HEK293 (cell line): ENCODE results near the gene GLRX2.
A peak's percentile ranks its signal among the peaks of the same experiment; 100 is the strongest.

ENCODE experiments used
- CTCF ChIA-PET: fragments of 350-600 bp; formaldehyde crosslinking; extraction: SDS; loops from one replicate; lab custom pipeline; 2021; ENCODE audit warnings: antibody characterized with exemption; lab: Yijun Ruan, JAX
- POLR2A ChIA-PET: fragments of 300-600 bp; formaldehyde crosslinking; extraction: SDS; loops from one replicate; lab custom pipeline; 2020; ENCODE audit warnings: antibody characterized with exemption, inconsistent platforms; lab: Yijun Ruan, JAX
- H3K27ac ChIP-seq: fragments of 200-500 bp; sonication (Bioruptor generic); 2 replicates; pipeline ENCODE4 v1.5.1; 2014; ENCODE audit warnings: low read depth, low read length, control low read depth, inconsistent platforms; ENCODE audit errors: extremely low read depth
- H3K36me3 ChIP-seq, 2 experiments: fragments of 200-500 bp in 1 of 2; sonication (Bioruptor generic) in 1 of 2; 1 replicate in 1 of 2; 2 replicates in 1 of 2; pipeline ENCODE4 v1.5.1; 2014 to 2017; ENCODE audit warnings: inconsistent platforms in 2 of 2, low read length in 2 of 2; ENCODE audit not compliant: control insufficient read depth in 2 of 2, insufficient read depth in 1 of 2
- H3K4me1 ChIP-seq: fragments of 200-500 bp; sonication (Bioruptor generic); 2 replicates; pipeline ENCODE4 v1.5.1; 2014; ENCODE audit warnings: mild to moderate bottlenecking, low read length, inconsistent platforms; ENCODE audit not compliant: control insufficient read depth, insufficient read depth
- H3K4me3 ChIP-seq: 2 replicates; pipeline ENCODE4 v1.5.1; 2011; ENCODE audit warnings: low read depth, mild to moderate bottlenecking, control low read depth, low read length, moderate library complexity
- H3K9me3 ChIP-seq: fragments of 200-500 bp; sonication (Bioruptor generic); 2 replicates; pipeline ENCODE4 v1.5.1; 2014; ENCODE audit warnings: low read depth, low read length, inconsistent platforms; ENCODE audit not compliant: control insufficient read depth, insufficient read depth
- GLI2 ChIP-seq: fragments of 450-650 bp; formaldehyde crosslinking; IDR thresholded peaks from 2 replicates; pipeline ENCODE4; 2017; ENCODE audit warnings: missing biosample characterization, missing genetic modification characterization, low read depth, borderline replicate concordance
- SALL2 ChIP-seq: fragments of 450-650 bp; formaldehyde crosslinking; IDR thresholded peaks from 2 replicates; pipeline ENCODE4 v1.5.0; 2017; ENCODE audit warnings: missing biosample characterization, mild to moderate bottlenecking, missing genetic modification characterization, borderline replicate concordance
- SCRT1 ChIP-seq: fragments of 450-650 bp; formaldehyde crosslinking; IDR thresholded peaks from 2 replicates; pipeline ENCODE4 v1.5.1; 2016; ENCODE audit warnings: missing biosample characterization, missing genetic modification characterization, borderline replicate concordance
- SCRT2 ChIP-seq: fragments of 450-650 bp; formaldehyde crosslinking; IDR thresholded peaks from 2 replicates; pipeline ENCODE4 v1.5.1; 2016; ENCODE audit warnings: missing biosample characterization, missing genetic modification characterization
- ZFP41 ChIP-seq: fragments of 450-650 bp; formaldehyde crosslinking; IDR thresholded peaks from 2 replicates; pipeline ENCODE4 v1.5.1; 2016; ENCODE audit warnings: missing biosample characterization, missing genetic modification characterization, borderline replicate concordance
- ZNF223 ChIP-seq: fragments of 450-650 bp; formaldehyde crosslinking; IDR thresholded peaks from 2 replicates; pipeline ENCODE4 v1.5.1; 2016; ENCODE audit warnings: missing biosample characterization, missing genetic modification characterization
- ZNF24 ChIP-seq: fragments of 450-650 bp; formaldehyde crosslinking; IDR thresholded peaks from 2 replicates; pipeline ENCODE4 v1.5.1; 2016; ENCODE audit warnings: missing biosample characterization, missing genetic modification characterization
- ZNF248 ChIP-seq: fragments of 450-650 bp; formaldehyde crosslinking; IDR thresholded peaks from 2 replicates; pipeline ENCODE4 v1.5.1; 2017; ENCODE audit warnings: missing biosample characterization, missing genetic modification characterization
- ZNF404 ChIP-seq: fragments of 450-650 bp; formaldehyde crosslinking; IDR thresholded peaks from 2 replicates; pipeline ENCODE4 v1.5.1; 2017; ENCODE audit warnings: missing biosample characterization, missing genetic modification characterization
- ZNF518A ChIP-seq: fragments of 450-650 bp; formaldehyde crosslinking; conservative IDR thresholded peaks from 2 replicates; pipeline ENCODE4 v1.5.1; 2016; ENCODE audit warnings: low read depth, missing biosample characterization, missing genetic modification characterization
- ZNF561 ChIP-seq: fragments of 450-650 bp; IDR thresholded peaks from 2 replicates; pipeline ENCODE4 v1.5.1; 2018; ENCODE audit warnings: missing biosample characterization, missing genetic modification characterization, borderline replicate concordance
- ZNF580 ChIP-seq: fragments of 450-650 bp; formaldehyde crosslinking; IDR thresholded peaks from 2 replicates; pipeline ENCODE4 v1.5.1; 2016; ENCODE audit warnings: missing biosample characterization, missing genetic modification characterization
- ZNF701 ChIP-seq: fragments of 450-650 bp; formaldehyde crosslinking; IDR thresholded peaks from 2 replicates; pipeline ENCODE4 v1.5.1; 2016; ENCODE audit warnings: missing biosample characterization, missing genetic modification characterization
- ZNF704 ChIP-seq: fragments of 450-650 bp; formaldehyde crosslinking; IDR thresholded peaks from 2 replicates; pipeline ENCODE4 v1.5.1; 2016; ENCODE audit warnings: missing biosample characterization, missing genetic modification characterization
- ZNF707 ChIP-seq: fragments of 450-650 bp; formaldehyde crosslinking; IDR thresholded peaks from 2 replicates; pipeline ENCODE4 v1.5.1; 2016; ENCODE audit warnings: missing biosample characterization, missing genetic modification characterization

The GLRX2 gene

GRCh38 chr1:193141804-193142203 lies 36.6 kb upstream of the GLRX2 start (continued):
- TF ChIP-seq ZNF518A (tag by site-specific recombination) (no peak), ZNF707 (tag by site-specific recombination) (no peak), ZFP41 (tag by site-specific recombination) (no peak), SALL2 (tag by site-specific recombination) (no peak), ZNF223 (tag by site-specific recombination) (no peak), ZNF580 (no peak)

- Histone ChIP-seq H3K36me3 (peaks cover 29 to 80% of the 10 kb centered on the region in 2 experiments), H3K4me3 (no peak overlapping the region), H3K9me3 (no peaks in the 10 kb centered on the region), H3K27ac (no peak overlapping the region), H3K4me1 (no peaks in the 10 kb centered on the region)
- CTCF ChIA-PET, result no interaction called here
- TF ChIP-seq ZNF24 (tag by site-specific recombination), result no peak
- TF ChIP-seq ZNF248 (tag by site-specific recombination), result no peak
- TF ChIP-seq ZNF561 (tag by site-specific recombination), result no peak
- no peak for TF ChIP-seq GLI2
- no peak for TF ChIP-seq ZNF701 (tag by site-specific recombination)
- no peak for TF ChIP-seq ZNF704 (tag by site-specific recombination)
- TF ChIP-seq ZNF404 (tag by site-specific recombination), result no peak
- POLR2A ChIA-PET, result no interaction called here
Observed at GRCh38 chr1:193140254-193140653, 35.0 kb upstream of the GLRX2 start.

GRCh38 chr1:193131266-193131860 lies 26.1 kb upstream of the GLRX2 start:
- Histone ChIP-seq H3K36me3 (peaks cover 50 to 62% of the 10 kb centered on the region in 2 experiments), H3K4me1 (no peaks in the 10 kb centered on the region)
- TF ChIP-seq SCRT2, result peak; percentile 65
- TF ChIP-seq ZNF404 (tag by site-specific recombination), result no peak
- TF ChIP-seq SCRT1 (tag by site-specific recombination), result peak; percentile 64; the same call in 1 of the 2 replicates
- TF ChIP-seq, all 188 proteins: peak for 2
- H3K4me3 ChIP-seq, result no peak overlapping the region
- POLR2A ChIA-PET, result no interaction called here
- H3K9me3 ChIP-seq, result no peaks in the 10 kb centered on the region
- CTCF ChIA-PET, result no interaction called here
- no peak overlapping the region for H3K27ac ChIP-seq
